GM12865 (cell line): Measurements from ENCODE around the gene TEC.
A peak's percentile ranks its signal among the peaks of the same experiment; 100 is the strongest.
"Not testable (repeated sequence)": the region's sequence is repeated elsewhere in the genome, so short reads cannot be mapped to it uniquely, and the experiment has no call there.

Source experiments
- DNase-seq: peaks from one replicate; pipeline ENCODE4 v3.0.0; 2010; ENCODE audit warnings: low read depth
- H3K4me3 ChIP-seq: 2 replicates; pipeline ENCODE4 v1.5.1; 2011; ENCODE audit warnings: mild to moderate bottlenecking, low read depth, low read length, control low read depth
- CTCF ChIP-seq: IDR thresholded peaks from 2 replicates; pipeline ENCODE4 v1.5.1; 2011; ENCODE audit warnings: low read length, control low read depth, low read depth, inconsistent platforms; ENCODE audit not compliant: insufficient read depth; ENCODE audit errors: missing control alignments

Gene TEC

GRCh38 chr4:48268956-48269860, at the start of gene TEC:
TEC (minus strand) TSS chr4:48269838; CDS start chr4:48228614, 41,224 bp downstream.
- peak within 1 kb of the TSS; percentile 88 for H3K4me3 ChIP-seq
- TF ChIP-seq CTCF = no peak
- DNase-seq = peak; percentile 66

DNA sequence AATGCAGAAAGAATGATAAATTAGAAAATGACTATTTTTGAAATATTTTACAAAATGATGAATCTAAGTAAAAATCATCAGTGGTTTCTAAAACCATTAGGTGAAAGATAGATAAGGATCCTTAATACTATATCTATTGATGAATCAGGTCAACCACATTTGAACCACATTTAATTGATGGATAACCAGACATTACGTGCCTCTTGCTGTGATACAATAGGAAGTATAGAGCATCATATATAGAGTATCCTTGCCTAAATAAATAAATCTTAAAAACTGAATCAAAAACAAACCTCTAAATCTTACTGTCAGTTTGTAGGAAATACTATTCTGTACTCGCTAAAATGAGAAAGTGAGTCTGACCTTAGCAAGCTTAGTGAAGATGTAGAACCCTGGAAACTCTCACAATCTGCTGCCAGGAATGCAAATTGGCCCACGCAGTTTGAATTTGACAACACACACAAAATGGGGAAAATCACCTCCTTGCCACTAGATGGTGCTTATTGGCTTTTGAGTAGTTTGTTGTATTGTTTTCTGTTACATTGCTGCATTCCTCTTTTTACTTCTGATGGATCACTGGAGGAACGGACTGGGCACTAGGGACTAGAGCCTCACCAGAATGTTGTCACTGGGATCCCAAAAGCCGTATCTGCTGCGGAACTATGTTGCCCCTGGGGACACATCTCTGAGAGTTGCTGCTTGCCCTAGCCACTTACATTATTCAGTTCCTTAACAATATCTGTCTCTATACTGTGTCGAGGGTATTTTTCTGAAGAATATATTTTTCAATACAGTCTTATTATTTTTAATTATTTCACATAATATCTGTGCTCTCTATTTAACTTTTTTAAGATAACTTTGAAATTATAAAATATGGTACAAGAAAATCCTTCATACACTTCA, 46.3 kb upstream of the TEC start:
- no peak overlapping the region for H3K4me3 ChIP-seq
- peak; percentile 70 for DNase-seq
- TF ChIP-seq CTCF = peak; percentile 71

DNA sequence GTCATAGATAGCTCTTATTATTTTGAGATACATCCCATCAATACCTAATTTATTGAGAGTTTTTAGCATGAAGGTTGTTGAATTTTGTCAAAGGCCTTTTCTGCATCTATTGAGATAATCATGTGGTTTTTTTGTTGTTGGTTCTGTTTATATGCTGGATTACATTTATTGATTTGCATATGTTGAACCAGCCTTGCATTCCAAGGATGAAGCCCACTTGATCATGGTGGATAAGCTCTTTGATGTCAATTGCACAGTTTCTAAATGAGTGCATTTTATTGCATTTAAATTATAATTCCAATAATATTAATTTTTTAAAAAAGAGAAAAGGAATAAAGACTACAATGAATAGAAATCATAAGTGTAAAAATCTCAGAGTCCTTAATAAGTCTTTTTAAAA, 45.1 kb upstream of the TEC start:
- not testable (repeated sequence) for DNase-seq, H3K4me3 ChIP-seq

GRCh38 chr4:48311896-48312295, 42.3 kb upstream of the TEC start:
- H3K4me3 ChIP-seq = no peak overlapping the region
- no peak for TF ChIP-seq CTCF
- no peak for DNase-seq

DNA sequence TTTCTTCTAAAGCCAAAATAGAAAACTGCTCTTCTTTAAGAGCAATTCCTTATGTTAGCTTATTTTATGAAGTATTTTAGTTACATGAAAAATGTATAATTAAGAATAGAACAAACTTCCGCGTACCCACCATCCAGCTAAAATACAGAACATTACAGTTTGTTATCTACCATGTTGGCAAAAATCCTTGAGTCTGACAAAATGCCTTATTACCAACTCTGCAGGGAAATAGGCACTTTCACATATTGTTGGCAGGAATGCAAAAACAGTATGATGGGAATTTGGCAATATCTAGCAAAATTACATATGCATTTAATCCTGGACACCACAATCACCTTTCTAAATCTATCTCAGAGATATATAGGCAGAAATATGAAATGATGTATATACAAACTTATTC, 39.3 kb upstream of the TEC start:
- no peak for TF ChIP-seq CTCF
- DNase-seq = no peak
- H3K4me3 ChIP-seq = no peak overlapping the region

GRCh38 chr4:48307528-48307927, 37.9 kb upstream of the TEC start:
- no peak overlapping the region for H3K4me3 ChIP-seq
- no peak for TF ChIP-seq CTCF
- no peak for DNase-seq

DNA sequence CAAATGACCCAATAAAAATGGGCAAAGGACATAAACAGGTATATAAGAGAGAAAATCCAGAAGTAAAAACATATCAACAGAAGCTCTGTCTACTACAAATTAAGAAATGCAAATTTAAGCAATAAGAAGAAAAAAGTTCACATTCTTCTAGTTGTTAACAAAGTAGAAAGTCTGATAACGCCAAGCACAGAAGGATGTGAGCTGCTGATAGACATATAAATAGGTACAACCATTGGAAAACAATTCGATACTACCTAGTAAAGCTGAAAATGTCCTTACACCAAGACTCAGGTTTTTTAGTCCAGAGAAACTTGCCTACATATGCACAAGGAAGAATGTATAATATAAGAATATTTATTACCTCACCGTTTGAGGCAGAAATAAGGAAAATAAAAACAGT, 35.9 kb upstream of the TEC start:
- DNase-seq = no peak
- TF ChIP-seq CTCF = no peak
- H3K4me3 ChIP-seq = no peak overlapping the region
